Muscle of leg (tissue), 16 donors: ENCODE data around the gene MCF2L. TPM values are rescaled to one million over a fixed set of nuclear protein-coding genes. Genes with fewer than 3 reads are reported as not detected.

Experiments used
- DNase-seq: peaks from one replicate; pipeline ENCODE4 v3.0.0; 2013
- H3K27ac ChIP-seq: one replicate; pipeline ENCODE4 v1.5.1; 2013; ENCODE audit warnings: mild to moderate bottlenecking, low read length, control low read depth
- H3K27me3 ChIP-seq: one replicate; pipeline ENCODE4 v1.6.1; 2013; ENCODE audit warnings: low read length; ENCODE audit not compliant: control insufficient read depth, insufficient read depth
- H3K36me3 ChIP-seq: one replicate; pipeline ENCODE4 v1.6.1; 2013; ENCODE audit warnings: low read length; ENCODE audit not compliant: control insufficient read depth, insufficient read depth
- H3K4me1 ChIP-seq: one replicate; pipeline ENCODE4 v1.6.1; 2013; ENCODE audit warnings: low read length; ENCODE audit not compliant: control insufficient read depth, insufficient read depth
- H3K4me3 ChIP-seq: one replicate; pipeline ENCODE4 v1.5.1; 2013; ENCODE audit warnings: low read length, control low read depth
- H3K9me3 ChIP-seq: replicated peaks from 2 replicates; pipeline ENCODE4 v1.6.1; 2013; ENCODE audit warnings: low read depth, low read length; ENCODE audit not compliant: control insufficient read depth
- WGBS: methylation state at CpG from one replicate; pipeline ENCODE4 v1.1.5; 2013; ENCODE audit warnings: missing lambda C conversion rate; ENCODE audit not compliant: insufficient coverage; 5-methylcytosine and 5-hydroxymethylcytosine counted together
- long read RNA-seq, 11 donors: transcript quantifications; one replicate each; lab custom pipeline, GENCODE V29; 2026
- polyA plus RNA-seq, 8 donors: library from polyadenylated mRNA; unstranded; fragments of 120-200 nt; gene quantifications; one replicate each; pipeline versions ENCODE4 v1.2.1 to v1.2.3, GENCODE V29; 2013; ENCODE audit warnings: inconsistent platforms in 1 of 8, low replicate concordance in 1 of 8; ENCODE audit not compliant: insufficient read length in 8 of 8, insufficient read depth in 1 of 8
- total RNA-seq: library from RNA; stranded (reverse); fragments of 120-200 nt; gene quantifications from one replicate; pipeline ENCODE4 v1.2.4, GENCODE V29; 2013

The MCF2L gene, protein sequence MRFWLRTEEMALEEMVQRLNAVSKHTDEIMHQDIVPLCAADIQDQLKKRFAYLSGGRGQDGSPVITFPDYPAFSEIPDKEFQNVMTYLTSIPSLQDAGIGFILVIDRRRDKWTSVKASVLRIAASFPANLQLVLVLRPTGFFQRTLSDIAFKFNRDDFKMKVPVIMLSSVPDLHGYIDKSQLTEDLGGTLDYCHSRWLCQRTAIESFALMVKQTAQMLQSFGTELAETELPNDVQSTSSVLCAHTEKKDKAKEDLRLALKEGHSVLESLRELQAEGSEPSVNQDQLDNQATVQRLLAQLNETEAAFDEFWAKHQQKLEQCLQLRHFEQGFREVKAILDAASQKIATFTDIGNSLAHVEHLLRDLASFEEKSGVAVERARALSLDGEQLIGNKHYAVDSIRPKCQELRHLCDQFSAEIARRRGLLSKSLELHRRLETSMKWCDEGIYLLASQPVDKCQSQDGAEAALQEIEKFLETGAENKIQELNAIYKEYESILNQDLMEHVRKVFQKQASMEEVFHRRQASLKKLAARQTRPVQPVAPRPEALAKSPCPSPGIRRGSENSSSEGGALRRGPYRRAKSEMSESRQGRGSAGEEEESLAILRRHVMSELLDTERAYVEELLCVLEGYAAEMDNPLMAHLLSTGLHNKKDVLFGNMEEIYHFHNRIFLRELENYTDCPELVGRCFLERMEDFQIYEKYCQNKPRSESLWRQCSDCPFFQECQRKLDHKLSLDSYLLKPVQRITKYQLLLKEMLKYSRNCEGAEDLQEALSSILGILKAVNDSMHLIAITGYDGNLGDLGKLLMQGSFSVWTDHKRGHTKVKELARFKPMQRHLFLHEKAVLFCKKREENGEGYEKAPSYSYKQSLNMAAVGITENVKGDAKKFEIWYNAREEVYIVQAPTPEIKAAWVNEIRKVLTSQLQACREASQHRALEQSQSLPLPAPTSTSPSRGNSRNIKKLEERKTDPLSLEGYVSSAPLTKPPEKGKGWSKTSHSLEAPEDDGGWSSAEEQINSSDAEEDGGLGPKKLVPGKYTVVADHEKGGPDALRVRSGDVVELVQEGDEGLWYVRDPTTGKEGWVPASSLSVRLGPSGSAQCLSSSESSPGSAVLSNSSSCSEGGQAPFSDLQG
- total RNA-seq = 19.2 TPM
- 10 to 100 TPM; 15.9 to 27.6 (median 20.6) TPM for polyA plus RNA-seq
- long read RNA-seq, donor 1 = 0 reads
- long read RNA-seq, donor 2 = 0 reads
- long read RNA-seq, donor 3, partial matches to known transcripts = 0 of 1 reads
- long read RNA-seq, donor 3, other reads (novel, unspliced or antisense) = 0 of 1 reads
- long read RNA-seq, donor 4 = 0 reads
- long read RNA-seq, donor 5, partial matches to known transcripts = 6 of 8 reads
- long read RNA-seq, donor 5, other reads (novel, unspliced or antisense) = 0 of 8 reads
- long read RNA-seq, donor 6, partial matches to known transcripts = 0 of 1 reads
- long read RNA-seq, donor 6, other reads (novel, unspliced or antisense) = 0 of 1 reads
- long read RNA-seq, donor 7, partial matches to known transcripts = 0 of 1 reads
- long read RNA-seq, donor 7, other reads (novel, unspliced or antisense) = 0 of 1 reads
- long read RNA-seq, donor 8, partial matches to known transcripts = 0 of 1 reads
- long read RNA-seq, donor 8, other reads (novel, unspliced or antisense) = 0 of 1 reads
- long read RNA-seq, donor 9 = 0 reads
- long read RNA-seq, donor 10 = 0 reads
- long read RNA-seq, donor 11 = 0 reads

- Histone ChIP-seq H3K4me3 (peak within 1 kb of the TSS; percentile 59), H3K36me3 (no peaks in the 10 kb centered on the region), H3K27me3 (peaks cover 21% of the 10 kb centered on the region), H3K9me3 (no peaks in the 10 kb centered on the region), H3K4me1 (peaks cover 28% of the 10 kb centered on the region), H3K27ac (peak within 1 kb of the TSS; percentile 69)
- under 1% methylated on average over 56 of the region's 69 CpGs for WGBS
- DNase-seq = peak; percentile 88
Measured at GRCh38 chr13:112968910-112969691, at the start of gene MCF2L. MCF2L (plus strand) TSS chr13:112969214; CDS start chr13:112969380, 166 bp downstream.

GRCh38 chr13:112923962-112924361, 45.1 kb upstream of the MCF2L start:
- no peak overlapping the region for H3K27ac ChIP-seq
- H3K27me3 ChIP-seq = peaks cover 4% of the 10 kb centered on the region
- peaks cover 7% of the 10 kb centered on the region for H3K4me1 ChIP-seq
- H3K4me3 ChIP-seq = no peak overlapping the region
- no peaks in the 10 kb centered on the region for H3K36me3 ChIP-seq
- peaks cover 2% of the 10 kb centered on the region for H3K9me3 ChIP-seq
- 48% methylated on average over 2 of the region's 12 CpGs for WGBS
- no peak for DNase-seq

DNA sequence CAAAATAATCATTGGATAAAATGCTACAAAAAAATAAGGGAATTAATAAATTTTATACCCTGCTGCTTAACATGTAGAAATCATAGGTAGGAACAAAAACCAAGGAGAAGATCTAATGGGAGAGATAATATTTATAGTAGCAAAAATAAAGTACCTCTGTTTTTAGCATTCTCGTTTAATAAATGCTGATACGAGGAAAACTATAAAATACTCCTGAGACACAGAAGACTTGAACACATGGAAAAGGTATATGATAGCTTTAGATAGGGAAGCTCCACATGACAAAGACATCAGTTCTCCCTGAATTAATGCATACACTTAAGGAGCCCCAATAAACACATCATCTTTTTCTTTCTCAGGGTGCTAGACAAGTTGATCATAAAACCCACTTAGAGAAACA, 44.6 kb upstream of the MCF2L start:
- Histone ChIP-seq H3K36me3 (no peaks in the 10 kb centered on the region), H3K27me3 (peaks cover 6% of the 10 kb centered on the region), H3K27ac (no peak overlapping the region), H3K4me1 (peaks cover 11% of the 10 kb centered on the region), H3K4me3 (no peak overlapping the region), H3K9me3 (peaks cover 2% of the 10 kb centered on the region)
- DNase-seq = no peak
- no CpG with 5 or more reads among the region's 2 CpGs for WGBS

DNA sequence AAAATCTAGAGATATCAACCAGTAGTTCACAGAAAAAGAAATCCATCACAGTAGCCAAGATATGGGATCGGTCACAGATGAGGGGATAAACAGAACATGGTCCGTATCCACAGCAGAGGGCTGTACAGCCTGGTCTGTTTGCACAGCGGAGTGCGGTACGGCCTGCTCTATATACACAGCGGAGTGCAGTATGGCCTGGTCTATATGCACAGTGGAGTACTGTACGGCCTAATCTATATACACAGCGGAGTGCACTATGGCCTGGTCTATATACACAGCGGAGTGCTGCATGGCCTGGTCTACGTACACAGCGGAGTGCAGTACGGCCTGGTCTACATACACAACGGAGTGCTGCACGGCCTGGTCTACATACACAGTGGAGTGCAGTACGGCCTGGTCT, 43.0 kb upstream of the MCF2L start:
- Histone ChIP-seq H3K36me3 (no peaks in the 10 kb centered on the region), H3K4me1 (peaks cover 16% of the 10 kb centered on the region), H3K4me3 (no peak overlapping the region), H3K9me3 (peaks cover 2% of the 10 kb centered on the region), H3K27ac (no peak overlapping the region), H3K27me3 (peaks cover 13% of the 10 kb centered on the region)
- WGBS = 97% methylated on average over 13 of the region's 15 CpGs
- DNase-seq = no peak

GRCh38 chr13:112926993-112927392, 42.0 kb upstream of the MCF2L start:
- H3K4me1 ChIP-seq = peaks cover 23% of the 10 kb centered on the region
- no peak overlapping the region for H3K4me3 ChIP-seq
- H3K27me3 ChIP-seq = peaks cover 13% of the 10 kb centered on the region
- DNase-seq = no peak
- 100% methylated on average over 1 of the region's 5 CpGs for WGBS
- no peaks in the 10 kb centered on the region for H3K36me3 ChIP-seq
- no peak overlapping the region for H3K27ac ChIP-seq
- peaks cover 2% of the 10 kb centered on the region for H3K9me3 ChIP-seq

DNA sequence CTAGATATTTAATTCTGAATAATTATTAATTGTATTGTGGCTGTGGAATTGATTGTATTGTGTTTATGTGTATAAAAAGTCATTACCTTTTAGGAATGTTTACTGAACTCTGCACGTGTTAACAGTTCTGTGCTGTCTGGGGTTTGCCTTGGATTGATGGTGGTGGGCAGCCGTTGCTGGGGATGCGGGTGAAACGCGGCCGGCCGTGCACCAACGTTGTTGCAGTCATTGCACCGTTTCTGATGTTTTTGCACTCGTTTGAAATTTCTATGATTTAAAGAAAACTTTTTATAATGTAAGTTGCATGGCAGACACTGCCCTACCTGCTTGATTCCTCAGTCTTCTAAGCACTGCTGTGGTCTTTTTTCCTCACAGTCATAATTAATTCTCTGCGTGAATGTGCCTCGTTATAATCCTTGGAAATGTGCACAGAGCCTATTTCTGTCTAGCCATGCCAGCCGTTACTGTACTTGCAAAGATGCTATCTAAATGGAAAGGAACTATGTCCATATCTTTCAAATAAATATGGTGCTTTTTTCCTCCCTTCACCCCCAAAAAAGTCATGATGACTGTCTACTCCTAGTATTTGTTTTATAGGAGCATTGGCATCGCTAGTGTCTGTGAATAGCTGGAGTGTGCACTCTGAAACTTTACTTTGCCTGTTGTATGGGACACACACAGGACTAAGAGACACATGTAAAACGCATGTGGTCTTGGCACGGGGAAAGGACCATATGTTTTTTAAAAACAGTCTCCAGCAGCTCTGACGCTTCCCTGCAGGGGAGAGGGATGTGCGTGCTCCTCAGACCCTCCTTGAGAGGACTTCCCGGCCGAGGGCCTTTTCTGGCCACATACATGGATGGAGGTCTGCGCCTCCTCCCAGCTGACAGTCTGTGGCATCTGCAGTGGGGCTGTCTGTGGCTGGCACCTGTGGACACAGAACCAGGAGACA, 40.7 kb upstream of the MCF2L start:
- Histone ChIP-seq H3K4me1 (peaks cover 23% of the 10 kb centered on the region), H3K36me3 (no peaks in the 10 kb centered on the region), H3K27ac (no peak overlapping the region), H3K9me3 (peaks cover 2% of the 10 kb centered on the region), H3K27me3 (peaks cover 13% of the 10 kb centered on the region), H3K4me3 (no peak overlapping the region)
- peak; percentile 75 for DNase-seq
- 45% methylated on average over 15 of the region's 21 CpGs for WGBS

GRCh38 chr13:112928972-112929782, 39.8 kb upstream of the MCF2L start:
- WGBS = 12% methylated on average over 21 of the region's 21 CpGs
- peak; percentile 70 for DNase-seq
- Histone ChIP-seq H3K36me3 (no peaks in the 10 kb centered on the region), H3K4me3 (no peak overlapping the region), H3K27me3 (peaks cover 13% of the 10 kb centered on the region), H3K4me1 (peaks cover 23% of the 10 kb centered on the region), H3K9me3 (no peaks in the 10 kb centered on the region), H3K27ac (no peak overlapping the region)

GRCh38 chr13:112929783-112930055, 39.3 kb upstream of the MCF2L start:
- Histone ChIP-seq H3K36me3 (no peaks in the 10 kb centered on the region), H3K9me3 (no peaks in the 10 kb centered on the region), H3K27ac (no peak overlapping the region), H3K4me3 (no peak overlapping the region), H3K27me3 (peaks cover 13% of the 10 kb centered on the region), H3K4me1 (peaks cover 23% of the 10 kb centered on the region)
- no peak for DNase-seq
- 23% methylated on average over 7 of the region's 8 CpGs for WGBS
